Mesodermal cell (in vitro differentiated cells): ENCODE results near the gene DDX43.
"Not testable (repeated sequence)": the region's sequence is repeated elsewhere in the genome, so short reads cannot be mapped to it uniquely, and the experiment has no call there.

Experiments
- H3K27ac ChIP-seq: 2 replicates; pipeline ENCODE4 v1.7.0; 2013; ENCODE audit warnings: mild to moderate bottlenecking, low read depth, low read length, moderate library complexity; ENCODE audit not compliant: severe bottlenecking
- H3K36me3 ChIP-seq: 2 replicates; pipeline ENCODE4 v1.7.1; 2013; ENCODE audit warnings: mild to moderate bottlenecking, low read length, moderate library complexity; ENCODE audit not compliant: control insufficient read depth, insufficient read depth
- H3K4me1 ChIP-seq: one replicate; pipeline ENCODE4 v1.7.1; 2013; ENCODE audit warnings: mild to moderate bottlenecking, low read length; ENCODE audit not compliant: insufficient read depth, control insufficient read depth, poor library complexity, severe bottlenecking
- H3K4me3 ChIP-seq: 2 replicates; pipeline ENCODE4 v1.7.0; 2013; ENCODE audit warnings: low read length, control low read depth, mild to moderate bottlenecking; ENCODE audit not compliant: insufficient read depth, poor library complexity, severe bottlenecking; ENCODE audit errors: extremely low read depth
- H3K9me3 ChIP-seq: 2 replicates; pipeline ENCODE4 v1.7.1; 2013; ENCODE audit warnings: mild to moderate bottlenecking, low read length, moderate library complexity; ENCODE audit not compliant: control insufficient read depth
- WGBS, 2 experiments: methylation state at CpG; one replicate each; pipeline ENCODE4 v1.1.5; 2013; ENCODE audit warnings: missing lambda C conversion rate in 2 of 2; ENCODE audit not compliant: insufficient coverage in 2 of 2; 5-methylcytosine and 5-hydroxymethylcytosine counted together

DDX43 gene

DNA sequence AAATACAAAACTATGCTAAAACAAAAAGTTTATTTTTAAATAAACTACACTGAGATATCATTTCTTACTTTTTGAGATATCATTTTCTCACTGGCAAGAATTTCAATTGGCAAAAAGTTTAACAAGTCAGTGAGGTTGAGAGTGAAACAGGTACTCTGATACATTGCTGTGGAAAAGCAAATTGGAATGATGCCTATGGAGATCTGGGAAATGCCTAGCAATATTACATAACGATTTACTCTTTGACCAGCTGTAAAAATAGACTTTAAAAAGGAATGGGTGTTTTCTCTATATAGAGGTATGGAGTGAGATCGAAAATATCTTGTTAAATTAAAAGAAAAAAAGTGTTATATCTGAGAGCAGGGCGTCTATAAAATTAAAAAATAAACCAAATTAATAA lies 40.6 kb downstream of the DDX43 start:
- no peaks in the 10 kb centered on the region for H3K36me3 ChIP-seq
- H3K4me1 ChIP-seq: no peaks in the 10 kb centered on the region
- no peak overlapping the region for H3K27ac ChIP-seq
- no peaks in the 10 kb centered on the region for H3K9me3 ChIP-seq
- WGBS, 2 experiments: no CpG with 5 or more reads among the region's 3 CpGs
- H3K4me3 ChIP-seq: no peak overlapping the region

DNA sequence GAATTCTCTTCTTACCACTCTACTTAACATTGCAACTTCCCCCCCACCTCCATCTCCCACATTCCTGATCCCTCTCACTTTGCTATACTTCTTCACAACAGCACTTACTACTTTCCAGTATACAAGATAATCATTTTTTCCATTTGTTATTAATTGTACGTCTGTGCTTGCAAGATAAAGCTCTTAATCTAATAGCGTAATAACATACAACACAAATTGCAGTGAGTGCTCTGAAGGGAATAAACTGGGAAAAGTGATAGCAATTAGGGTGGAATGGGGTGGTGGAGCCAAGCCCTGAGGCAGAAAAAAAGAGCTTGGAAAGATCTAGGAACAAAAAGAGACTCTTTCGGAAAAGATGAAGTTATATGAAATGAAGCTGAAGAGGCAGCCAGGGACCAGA lies 48.9 kb downstream of the DDX43 start:
- Histone ChIP-seq H3K4me1 (no peaks in the 10 kb centered on the region), H3K27ac (no peak overlapping the region), H3K4me3 (no peak overlapping the region), H3K9me3 (no peaks in the 10 kb centered on the region), H3K36me3 (no peaks in the 10 kb centered on the region)
- WGBS, 2 experiments: 94 to 100% methylated on average over 1 of the region's 3 CpGs

DNA sequence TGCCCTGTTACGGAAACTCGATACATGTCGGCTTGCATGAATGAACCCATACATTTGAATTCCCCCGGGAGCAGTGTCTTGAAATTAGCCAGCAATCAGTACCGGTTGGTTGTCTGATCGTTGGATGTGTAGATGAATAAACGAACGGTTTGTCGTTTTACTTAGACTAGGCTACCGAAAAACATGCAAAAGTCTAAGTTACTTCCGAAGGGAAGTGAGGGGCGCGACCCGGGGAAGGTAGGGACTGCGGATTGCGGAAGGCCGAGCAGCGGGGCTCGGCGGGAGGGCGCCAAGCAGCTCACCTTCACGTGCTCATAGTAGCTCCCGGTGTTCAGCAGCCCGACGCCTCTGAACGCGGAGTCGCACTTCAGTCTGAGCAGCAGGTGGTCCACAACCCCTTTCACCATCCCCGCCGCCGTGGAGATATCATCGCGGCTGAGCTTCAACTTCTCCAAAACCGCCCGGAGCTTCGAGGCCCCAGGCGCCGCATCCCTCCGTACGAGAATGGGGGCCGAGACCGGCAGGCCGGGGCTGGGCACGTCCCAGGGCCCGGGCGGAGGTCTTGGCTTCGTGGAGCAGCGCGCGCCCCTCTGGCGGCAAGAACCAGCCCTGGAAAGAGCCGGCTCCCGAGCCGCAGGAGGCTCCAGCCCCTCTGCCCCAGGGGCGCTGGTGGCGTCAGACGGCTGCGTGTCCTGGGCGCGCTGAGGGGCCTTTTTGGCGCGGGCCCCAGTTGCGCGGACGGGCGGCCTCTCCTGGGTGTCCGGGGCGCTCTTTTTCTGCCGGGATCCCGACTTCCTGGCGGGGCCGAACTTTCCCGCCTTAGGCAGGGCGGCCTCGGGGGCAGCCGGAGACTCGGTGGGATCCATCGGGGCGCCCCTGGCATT lies 56.8 kb downstream of the DDX43 start:
- Histone ChIP-seq H3K36me3 (no peaks in the 10 kb centered on the region), H3K4me1 (no peaks in the 10 kb centered on the region), H3K9me3 (no peaks in the 10 kb centered on the region), H3K4me3 (peak overlapping the region; percentile 26), H3K27ac (no peak overlapping the region)
- WGBS, 2 experiments: 14 to 18% methylated on average over 71 to 75 of the region's 79 CpGs

DNA sequence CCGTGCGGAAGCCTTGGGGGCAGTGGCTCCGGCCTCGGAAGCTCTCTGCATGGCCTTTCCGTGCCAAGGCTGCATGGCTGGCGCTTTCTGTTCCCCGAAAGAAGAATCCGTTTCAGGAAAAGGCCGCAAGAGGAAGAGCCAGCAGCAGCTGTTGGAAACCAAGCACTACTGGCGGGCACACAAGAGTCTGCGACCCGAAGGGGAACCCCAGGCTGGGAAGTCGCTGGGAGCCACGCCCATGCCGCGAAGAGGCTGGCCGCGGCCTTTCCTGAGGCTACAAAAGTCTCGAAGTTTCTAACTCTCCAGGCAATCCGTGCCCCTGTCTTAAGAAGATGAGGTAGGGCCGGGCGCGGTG lies 57.5 kb downstream of the DDX43 start, which contains the start of gene CGAS:
Gene CGAS (minus strand): TSS at position 191 of the 355 bp plus-strand sequence. CDS start 116 bp downstream, at position 75.
- no peaks in the 10 kb centered on the region for H3K36me3 ChIP-seq
- H3K27ac ChIP-seq: no peak within 1 kb of the TSS
- WGBS, 2 experiments: 34 to 35% methylated on average over 23 of the region's 23 CpGs
- peak within 1 kb of the TSS; percentile 26 for H3K4me3 ChIP-seq
- no peaks in the 10 kb centered on the region for H3K4me1 ChIP-seq
- no peaks in the 10 kb centered on the region for H3K9me3 ChIP-seq

DNA sequence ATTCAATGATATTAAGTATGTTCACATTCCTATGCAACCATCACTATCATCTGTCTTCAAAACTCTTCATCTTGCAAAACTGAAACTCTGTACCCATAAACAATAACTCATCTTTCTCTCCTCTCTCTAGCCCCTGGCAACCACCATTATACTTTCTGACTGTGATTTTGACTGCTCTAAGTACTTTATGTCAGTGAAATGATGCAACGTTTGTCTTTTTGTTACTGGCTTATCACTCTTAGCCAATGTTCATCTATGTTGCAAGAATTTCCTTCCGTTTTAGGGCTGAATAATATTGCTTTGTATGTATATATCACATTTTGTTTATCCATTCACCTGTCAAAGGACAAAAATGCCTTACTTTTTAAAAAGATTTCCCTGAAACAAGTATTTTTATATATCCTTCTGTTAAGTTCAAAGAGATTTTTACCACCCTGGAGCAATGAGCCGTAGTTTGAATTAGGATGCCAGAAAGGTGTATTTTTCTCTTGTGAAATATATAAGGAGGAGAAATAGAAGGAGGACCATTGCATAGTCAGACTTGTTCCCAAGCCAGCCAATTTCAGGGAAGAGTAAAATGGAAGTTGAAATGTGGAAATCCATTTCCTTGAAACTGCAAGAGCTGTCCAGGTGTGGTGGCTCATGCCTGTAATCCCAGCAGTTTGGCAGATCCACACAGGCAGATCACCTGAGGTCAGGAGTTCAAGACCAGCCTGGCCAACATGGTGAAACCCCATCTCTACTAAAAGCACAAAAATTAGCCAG lies 61.4 kb downstream of the DDX43 start:
- WGBS, 2 experiments: 86% methylated on average over 1 of the region's 3 CpGs; no CpG with 5 or more reads in 1 of the 2 experiments
- H3K9me3 ChIP-seq: no peaks in the 10 kb centered on the region
- H3K27ac ChIP-seq: no peak overlapping the region
- no peaks in the 10 kb centered on the region for H3K36me3 ChIP-seq
- H3K4me3 ChIP-seq: no peak overlapping the region
- no peaks in the 10 kb centered on the region for H3K4me1 ChIP-seq

DNA sequence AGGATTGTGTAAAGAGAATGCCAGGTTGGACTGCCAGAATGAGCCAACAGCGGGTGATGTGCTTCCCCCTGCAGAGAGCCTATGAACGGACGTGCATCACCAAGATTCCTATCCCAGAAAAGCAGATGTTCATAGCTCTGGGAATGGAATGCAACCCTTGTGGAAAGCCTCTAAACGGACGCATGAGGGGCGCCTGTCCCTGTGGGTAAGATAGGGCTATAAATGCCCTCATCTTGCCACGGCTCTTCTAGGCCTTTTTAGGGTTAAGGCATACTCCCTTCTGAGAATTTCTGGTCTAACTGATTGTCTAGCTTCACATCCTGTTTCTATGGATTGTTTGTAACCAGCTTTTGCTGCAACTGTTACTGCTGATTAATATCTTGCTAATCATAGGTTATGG lies 64.8 kb downstream of the DDX43 start:
- not testable (repeated sequence) for H3K4me1 ChIP-seq, H3K9me3 ChIP-seq, H3K27ac ChIP-seq, H3K36me3 ChIP-seq, H3K4me3 ChIP-seq
- WGBS, 2 experiments: 91 to 94% methylated on average over 7 of the region's 7 CpGs

DNA sequence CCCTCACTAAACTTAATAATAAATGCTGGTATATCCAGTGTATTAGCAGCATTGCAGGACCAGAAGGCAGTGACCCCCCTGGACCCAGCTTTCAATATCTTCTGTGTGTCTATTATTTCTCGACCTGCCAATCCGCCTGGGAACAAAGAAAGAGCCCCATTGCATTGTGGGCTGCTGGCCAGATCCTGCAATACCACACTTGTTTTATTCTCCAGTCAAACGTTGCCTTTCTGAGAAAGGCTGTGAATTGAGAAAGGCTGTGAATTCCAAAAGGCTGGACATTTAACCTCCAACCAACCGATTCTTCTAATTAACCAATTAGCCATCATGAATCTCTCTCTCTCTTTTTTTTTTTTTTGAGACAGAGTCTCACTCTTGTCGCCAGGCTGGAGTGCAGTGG lies 65.4 kb downstream of the DDX43 start:
- Histone ChIP-seq H3K36me3 (peaks cover 9% of the 10 kb centered on the region), H3K9me3 (no peaks in the 10 kb centered on the region), H3K4me3 (no peak overlapping the region), H3K27ac (no peak overlapping the region), H3K4me1 (peaks cover 3% of the 10 kb centered on the region)
- 79 to 100% methylated on average over 3 to 4 of the region's 5 CpGs for WGBS, 2 experiments

DNA sequence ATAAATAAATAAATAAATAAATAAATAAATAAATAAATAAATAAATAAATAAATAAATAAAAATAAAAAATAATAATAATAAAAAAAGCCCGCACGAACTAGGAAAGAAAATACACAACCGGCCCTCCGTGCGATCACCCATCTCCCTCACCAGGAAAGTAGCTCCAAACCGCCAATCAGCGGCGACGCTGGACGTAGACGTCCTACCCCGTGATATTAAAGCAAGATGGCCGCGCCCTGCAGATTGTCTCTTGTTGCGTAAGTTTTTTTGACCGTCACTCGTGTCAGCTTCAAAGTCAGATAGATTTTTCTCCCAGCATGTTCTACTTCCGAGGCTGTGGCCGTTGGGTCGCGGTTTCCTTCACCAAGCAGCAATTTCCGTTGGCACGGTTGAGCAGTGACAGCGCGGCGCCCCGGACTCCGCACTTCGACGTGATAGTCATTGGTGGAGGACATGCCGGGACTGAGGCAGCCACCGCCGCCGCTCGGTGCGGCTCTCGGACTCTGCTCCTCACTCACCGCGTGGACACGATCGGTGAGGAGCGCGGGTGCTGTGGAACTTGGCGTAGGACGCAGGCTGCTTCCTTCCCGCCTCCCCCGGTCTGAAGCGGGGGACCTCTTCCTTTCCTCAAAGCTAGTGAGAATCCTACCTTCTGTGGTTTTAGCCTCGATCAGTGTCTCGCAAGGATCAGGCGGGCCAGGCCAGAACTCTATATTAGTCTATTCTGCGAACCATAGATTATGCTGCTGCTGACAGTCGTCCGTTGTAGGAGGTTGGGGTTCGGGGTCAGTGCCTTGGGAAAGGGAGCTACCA lies 67.1 kb downstream of the DDX43 start, which contains the start of gene MTO1:
Gene MTO1 (plus strand): TSS at position 201 of the 814 bp plus-strand sequence. CDS start 118 bp downstream, at position 319.
- H3K27ac ChIP-seq: peak within 1 kb of the TSS; percentile 92
- no peaks in the 10 kb centered on the region for H3K9me3 ChIP-seq
- peaks cover 3% of the 10 kb centered on the region for H3K4me1 ChIP-seq
- H3K4me3 ChIP-seq: peak within 1 kb of the TSS; percentile 96
- H3K36me3 ChIP-seq: peaks cover 16% of the 10 kb centered on the region
- 1 to 6% methylated on average over 52 to 53 of the region's 55 CpGs for WGBS, 2 experiments
